Fibroblast of lung (primary cell): ENCODE measurements around the gene WRAP53.

ENCODE experiments used
- EZH2 ChIP-seq: IDR thresholded peaks from 2 replicates; pipeline ENCODE4 v1.5.1; 2012; ENCODE audit warnings: low read length, control low read depth, mild to moderate bottlenecking; ENCODE audit errors: missing control alignments
- TF ChIP-seq, protein P1 (sequence below), 2 donors: IDR thresholded peaks in 1 of 2; conservative IDR thresholded peaks in 1 of 2; 1 replicate in 1 of 2; 2 replicates in 1 of 2; pipeline ENCODE4 v1.5.1; 2011 to 2012; ENCODE audit warnings: low read length in 2 of 2, control low read depth in 1 of 2, inconsistent platforms in 1 of 2, low read depth in 1 of 2, mild to moderate bottlenecking in 1 of 2

DNA sequence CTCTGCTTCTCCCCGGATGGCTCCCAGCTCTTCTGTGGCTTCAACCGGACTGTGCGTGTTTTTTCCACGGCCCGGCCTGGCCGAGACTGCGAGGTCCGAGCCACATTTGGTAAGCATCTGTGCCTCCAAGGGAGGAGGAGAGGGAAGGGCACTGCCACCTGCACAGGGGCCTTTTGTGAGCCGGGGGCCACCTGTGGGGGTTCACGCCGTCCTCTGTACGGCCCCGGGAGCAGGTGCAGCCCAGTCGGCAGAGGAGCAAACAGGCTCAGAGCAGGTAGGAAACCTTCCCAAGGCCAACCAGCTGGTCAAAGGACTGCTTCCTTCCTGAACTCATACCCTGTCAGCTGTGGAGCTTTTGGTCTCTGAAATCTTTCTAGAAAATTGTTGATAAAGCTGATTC lies 13.4 kb downstream of the WRAP53 start:
- TF ChIP-seq, protein P1, sequence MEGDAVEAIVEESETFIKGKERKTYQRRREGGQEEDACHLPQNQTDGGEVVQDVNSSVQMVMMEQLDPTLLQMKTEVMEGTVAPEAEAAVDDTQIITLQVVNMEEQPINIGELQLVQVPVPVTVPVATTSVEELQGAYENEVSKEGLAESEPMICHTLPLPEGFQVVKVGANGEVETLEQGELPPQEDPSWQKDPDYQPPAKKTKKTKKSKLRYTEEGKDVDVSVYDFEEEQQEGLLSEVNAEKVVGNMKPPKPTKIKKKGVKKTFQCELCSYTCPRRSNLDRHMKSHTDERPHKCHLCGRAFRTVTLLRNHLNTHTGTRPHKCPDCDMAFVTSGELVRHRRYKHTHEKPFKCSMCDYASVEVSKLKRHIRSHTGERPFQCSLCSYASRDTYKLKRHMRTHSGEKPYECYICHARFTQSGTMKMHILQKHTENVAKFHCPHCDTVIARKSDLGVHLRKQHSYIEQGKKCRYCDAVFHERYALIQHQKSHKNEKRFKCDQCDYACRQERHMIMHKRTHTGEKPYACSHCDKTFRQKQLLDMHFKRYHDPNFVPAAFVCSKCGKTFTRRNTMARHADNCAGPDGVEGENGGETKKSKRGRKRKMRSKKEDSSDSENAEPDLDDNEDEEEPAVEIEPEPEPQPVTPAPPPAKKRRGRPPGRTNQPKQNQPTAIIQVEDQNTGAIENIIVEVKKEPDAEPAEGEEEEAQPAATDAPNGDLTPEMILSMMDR (conservative IDR thresholded peaks at IDR 0.05 in 1 of 2, IDR thresholded peaks at IDR 0.05 in 1 of 2; ENCODE audit: low read depth in 1 of 2, low read length in 2 of 2): no peak
- TF ChIP-seq EZH2: no peak
